SIG-M5 treated with dmso at 0.1 percent for 504 hours (cell line): ENCODE measurements around the gene MFN1.
A peak's percentile ranks its signal among the peaks of the same experiment; 100 is the strongest.

Experiments
- DNase-seq: peaks from one replicate; lab custom pipeline; 2025; ENCODE audit not compliant: unreplicated experiment; lab: John Stamatoyannopoulos, UW

MFN1 gene

DNA sequence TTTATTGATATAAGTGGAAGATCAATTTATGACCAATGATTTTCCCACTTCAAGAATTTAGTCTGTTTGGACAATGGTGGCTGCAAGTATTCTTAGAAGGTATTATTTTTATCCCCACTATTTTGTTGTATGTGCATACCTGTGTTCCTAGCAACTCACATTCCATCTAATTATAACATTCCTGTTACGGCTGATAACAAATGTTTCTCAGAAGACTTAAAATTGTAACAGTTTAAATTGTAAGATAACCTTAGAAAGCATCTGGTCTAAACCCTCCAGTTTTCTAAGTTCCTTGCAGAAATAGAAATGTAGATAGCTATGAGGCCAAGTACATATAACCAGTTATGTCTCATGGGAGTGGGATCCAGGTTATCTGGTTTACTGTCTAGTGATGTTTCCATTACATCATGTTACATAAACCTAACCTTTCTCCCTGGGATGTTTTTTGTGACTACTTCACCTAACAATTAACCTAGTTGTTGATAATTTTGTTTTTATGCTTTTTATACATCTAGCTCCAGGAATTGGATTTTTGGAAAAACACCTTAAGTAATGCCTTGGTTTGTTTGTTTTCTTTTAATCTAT, 11.1 kb upstream of the MFN1 start:
- DNase-seq: no peak

- DNase-seq: peak; percentile 58
Measured at GRCh38 chr3:179348325-179349013, 960 bp downstream of the MFN1 start.

- DNase-seq: no peak
Measured at GRCh38 chr3:179355996-179356395, 8.5 kb downstream of the MFN1 start.

GRCh38 chr3:179363332-179363731, 15.8 kb downstream of the MFN1 start:
- no peak for DNase-seq

DNA sequence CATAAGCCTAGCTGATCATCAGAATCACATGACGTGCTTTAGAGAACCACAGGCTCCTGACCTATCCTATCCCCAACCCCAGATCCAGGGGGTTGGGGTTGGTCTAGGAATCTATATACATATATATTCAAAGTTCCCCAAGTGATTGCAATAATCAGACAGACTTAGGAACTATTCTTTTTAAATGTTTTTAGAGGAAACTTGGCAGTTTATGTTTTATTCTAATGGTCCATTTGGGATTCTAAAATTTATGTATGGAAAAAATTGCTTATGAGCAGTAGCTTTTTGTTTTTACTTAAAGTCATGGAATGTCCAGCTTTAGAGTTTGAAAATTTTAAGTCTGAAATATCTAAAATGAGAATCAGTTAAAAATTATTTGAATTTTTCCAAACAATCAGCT, 22.1 kb downstream of the MFN1 start:
- DNase-seq: no peak

DNA sequence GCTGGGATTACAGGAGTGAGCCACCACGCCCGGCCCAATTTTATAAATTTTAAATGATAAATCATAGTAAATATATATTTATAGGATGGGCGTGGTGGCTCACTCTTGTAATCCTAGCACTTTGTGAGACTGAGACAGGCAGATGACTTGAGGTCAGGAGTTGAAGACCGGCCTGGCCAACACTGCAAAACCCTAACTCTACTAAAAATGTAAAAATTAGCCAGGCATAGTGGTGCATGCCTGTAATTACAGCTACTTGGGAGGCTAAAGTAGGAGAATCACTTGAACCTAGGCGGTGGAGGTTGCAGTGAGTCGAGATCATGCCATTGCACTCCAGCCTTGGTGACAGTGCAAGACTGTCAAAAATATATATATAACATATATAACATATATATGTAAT, 26.4 kb downstream of the MFN1 start:
- DNase-seq: no peak

GRCh38 chr3:179375091-179375999, 27.8 kb downstream of the MFN1 start:
- no peak for DNase-seq

GRCh38 chr3:179376474-179376873, 29.0 kb downstream of the MFN1 start:
- DNase-seq: no peak

- no peak for DNase-seq
Measured at GRCh38 chr3:179391906-179392305, 44.4 kb downstream of the MFN1 start.

GRCh38 chr3:179398574-179399231, 51.2 kb downstream of the MFN1 start:
- DNase-seq: no peak

DNA sequence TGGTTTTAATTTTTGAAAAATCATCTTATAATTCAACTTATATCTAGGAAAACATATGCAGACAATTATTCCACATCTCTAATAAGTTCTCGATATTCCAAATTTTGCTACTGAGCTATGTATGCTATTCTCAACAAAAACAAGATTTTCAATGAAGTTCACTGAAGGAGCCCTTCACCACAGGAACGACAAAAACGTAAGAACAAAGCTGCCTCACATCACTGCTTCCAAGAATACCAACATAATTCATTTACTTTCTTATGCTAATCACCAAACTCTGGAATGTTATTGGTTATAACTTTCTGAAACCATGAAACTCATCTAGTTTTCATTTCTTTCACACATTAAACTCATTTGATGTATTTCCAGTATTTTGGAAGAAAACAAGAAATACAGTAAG, 54.1 kb downstream of the MFN1 start:
- no peak for DNase-seq

DNA sequence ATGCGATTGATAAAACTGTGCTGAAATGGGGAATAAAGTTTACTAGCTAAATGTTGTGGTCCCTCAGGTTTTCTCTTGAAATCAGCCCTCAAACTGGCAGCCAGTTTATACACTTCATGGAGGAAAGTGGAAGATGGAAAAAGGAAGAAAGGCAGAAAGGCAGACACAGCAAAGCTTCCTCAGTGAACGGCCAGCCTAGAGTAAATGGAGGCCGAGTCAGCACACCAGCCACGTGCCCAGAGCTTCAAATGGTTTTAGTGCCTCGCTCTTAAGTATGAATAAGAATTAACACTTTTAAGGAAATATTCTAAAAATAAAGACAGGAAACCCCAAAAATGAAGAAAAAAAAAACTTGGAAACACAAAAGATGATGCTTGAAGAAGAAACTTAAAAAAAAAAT, 55.5 kb downstream of the MFN1 start:
- DNase-seq: no peak

- no peak for DNase-seq
Measured at GRCh38 chr3:179404307-179404706, 56.8 kb downstream of the MFN1 start.

- peak; percentile 7 for DNase-seq
Measured at GRCh38 chr3:179410331-179410730, 62.8 kb downstream of the MFN1 start.

- no peak for DNase-seq
Measured at GRCh38 chr3:179410999-179411398, 63.5 kb downstream of the MFN1 start.

GRCh38 chr3:179414804-179415203, 67.3 kb downstream of the MFN1 start:
- DNase-seq: no peak

- no peak for DNase-seq
Measured at GRCh38 chr3:179415377-179415776, 67.9 kb downstream of the MFN1 start.

- DNase-seq: no peak
Measured at GRCh38 chr3:179416681-179417080, 69.2 kb downstream of the MFN1 start.

GRCh38 chr3:179418610-179419009, 71.1 kb downstream of the MFN1 start:
- DNase-seq: no peak

- peak; percentile 10 for DNase-seq
Measured at GRCh38 chr3:179421500-179421899, 74.0 kb downstream of the MFN1 start.

DNA sequence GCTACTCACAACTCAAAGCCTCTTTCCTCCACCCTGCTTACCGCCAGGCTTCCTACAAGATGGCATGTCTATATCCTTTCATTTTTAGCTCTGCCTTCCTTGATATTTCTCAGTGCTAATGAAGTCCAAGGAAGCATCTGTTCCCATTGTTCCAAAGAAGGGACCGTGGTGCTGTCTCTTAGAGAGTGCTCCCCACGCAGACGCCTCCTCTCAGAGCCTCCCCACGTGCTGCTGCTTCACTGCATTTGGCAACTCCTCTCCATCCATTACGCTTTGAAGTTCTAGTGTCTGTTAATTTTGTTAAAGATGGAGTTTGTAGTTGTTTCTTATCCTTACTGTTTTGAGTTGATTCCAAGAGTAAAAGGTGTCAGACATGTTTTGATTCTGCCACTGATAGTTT, 77.6 kb downstream of the MFN1 start:
- no peak for DNase-seq
